GM19395 (cell line): ENCODE data around the gene FGF11.

Source experiments
- ATAC-seq: cut with Tn5 transposase; IDR thresholded peaks from one replicate; pipeline ENCODE4 v1.9.1; 2021; ENCODE audit warnings: mild to moderate bottlenecking, moderate library complexity; ENCODE audit not compliant: unreplicated experiment

The FGF11 gene

DNA sequence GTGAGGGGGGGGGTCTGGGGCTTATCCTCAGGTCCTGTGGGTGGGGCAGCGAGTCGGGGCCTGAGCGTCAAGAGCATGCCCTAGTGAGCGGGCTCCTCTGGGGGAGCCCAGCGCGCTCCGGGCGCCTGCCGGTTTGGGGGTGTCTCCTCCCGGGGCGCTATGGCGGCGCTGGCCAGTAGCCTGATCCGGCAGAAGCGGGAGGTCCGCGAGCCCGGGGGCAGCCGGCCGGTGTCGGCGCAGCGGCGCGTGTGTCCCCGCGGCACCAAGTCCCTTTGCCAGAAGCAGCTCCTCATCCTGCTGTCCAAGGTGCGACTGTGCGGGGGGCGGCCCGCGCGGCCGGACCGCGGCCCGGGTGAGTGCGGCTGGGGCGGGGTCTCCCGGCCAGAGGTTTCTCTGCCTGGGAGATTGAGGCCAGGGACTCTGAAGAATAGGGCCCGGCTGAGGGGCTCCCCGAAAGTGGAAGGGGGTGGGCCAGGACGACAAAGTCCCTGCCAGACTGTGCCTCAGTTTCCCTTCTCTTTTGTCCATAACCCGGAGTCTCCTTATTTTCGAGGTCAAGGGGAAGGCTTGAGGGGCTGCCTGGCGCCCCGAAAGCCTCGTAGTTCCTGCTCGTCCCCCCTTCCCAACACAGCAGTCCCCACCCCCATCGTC, at the start of gene FGF11:
FGF11 (plus strand) TSS at position 51 of the 651 bp plus-strand sequence; CDS start at position 160, 109 bp downstream.
- no peak for ATAC-seq

- ATAC-seq, result no peak
Measured at GRCh38 chr17:7389924-7390910, 49.1 kb upstream of the FGF11 start.

- no peak for ATAC-seq
Measured at GRCh38 chr17:7391307-7391706, 48.0 kb upstream of the FGF11 start.

DNA sequence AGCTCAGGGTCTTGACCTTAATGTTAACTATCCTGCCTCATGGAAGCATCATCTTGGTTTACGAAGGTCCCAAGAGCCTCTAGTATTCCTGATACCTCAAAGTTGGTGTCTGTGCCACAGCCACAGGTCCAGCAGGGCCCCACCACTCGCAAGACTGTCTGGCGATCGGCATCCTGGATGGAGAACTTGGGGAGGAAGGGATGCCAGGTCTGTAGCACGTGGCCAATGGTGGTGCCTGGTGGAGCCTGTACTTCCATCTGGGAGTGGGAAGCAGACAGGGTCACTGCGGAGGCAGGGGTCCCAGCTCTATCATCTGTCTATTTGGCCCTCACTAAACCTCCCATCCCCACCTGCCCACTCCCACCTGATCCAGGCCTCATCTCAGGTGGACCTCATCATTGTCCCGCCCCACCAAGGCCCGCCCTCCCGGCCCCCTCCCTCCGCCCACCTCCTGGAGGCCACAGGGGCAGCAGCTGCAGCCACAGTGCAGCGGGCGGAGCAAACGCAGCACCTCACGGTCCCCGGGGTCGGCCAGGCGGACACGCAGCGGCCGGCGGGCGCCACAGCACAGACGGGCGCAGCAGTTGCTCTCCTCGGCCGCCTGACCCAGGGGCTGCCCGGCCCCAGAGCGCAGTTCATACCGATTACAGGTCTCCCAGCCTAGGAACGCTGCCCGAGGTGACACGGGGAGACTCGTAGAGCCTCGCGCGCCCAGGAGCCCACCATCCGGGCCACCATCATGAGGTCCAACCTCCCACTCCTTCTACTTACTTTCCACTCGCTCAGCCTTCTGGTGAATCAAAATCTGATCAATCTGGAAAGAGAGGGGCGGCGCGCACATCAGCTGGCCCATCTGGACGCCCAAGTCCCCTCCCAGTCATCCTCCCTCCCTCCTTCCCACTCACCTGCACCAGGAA, 46.4 kb upstream of the FGF11 start:
- ATAC-seq, result no peak

GRCh38 chr17:7393613-7394451, 45.5 kb upstream of the FGF11 start:
- no peak for ATAC-seq

DNA sequence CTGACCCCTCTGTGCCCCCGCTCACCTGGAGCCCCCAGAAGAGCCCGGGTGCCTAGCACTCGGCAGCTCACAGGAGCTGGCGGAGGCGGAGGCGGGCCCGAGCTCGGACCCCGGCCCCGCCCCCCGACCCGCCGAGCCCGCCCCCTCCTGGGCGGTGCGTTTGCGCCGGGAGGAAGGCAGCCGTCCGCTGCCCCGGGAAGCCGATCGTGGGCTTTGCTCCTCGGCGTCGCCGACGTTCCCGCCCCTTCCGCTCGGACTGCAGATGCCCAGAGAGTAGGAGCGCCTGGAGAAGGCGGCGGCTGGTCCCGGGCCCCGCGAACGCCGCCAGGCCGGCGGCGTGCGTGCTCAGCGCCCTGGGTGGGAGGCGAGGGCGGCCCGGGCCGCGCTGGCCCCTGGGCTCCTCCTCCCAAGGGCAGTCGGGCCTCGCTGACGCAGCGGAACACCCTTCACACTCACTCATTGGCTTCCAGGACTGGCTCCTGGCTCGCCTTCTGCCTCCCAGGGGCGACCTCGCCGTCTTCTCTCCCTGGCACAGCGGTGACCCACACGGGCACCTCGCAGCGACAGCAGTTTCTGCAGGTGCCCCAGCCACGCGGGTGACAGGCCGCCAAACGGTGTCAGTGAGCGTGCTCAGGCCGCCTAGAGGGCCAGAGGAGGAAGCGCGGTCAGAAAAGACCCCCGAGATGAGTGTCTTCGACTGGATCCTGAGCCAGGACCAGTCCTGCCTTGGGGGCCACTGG, 44.7 kb upstream of the FGF11 start, which contains the start of gene PLSCR3:
PLSCR3 (minus strand) TSS at position 74 of the 740 bp plus-strand sequence. CDS start 415 bp downstream, outside the sequence.
- ATAC-seq, result no peak

DNA sequence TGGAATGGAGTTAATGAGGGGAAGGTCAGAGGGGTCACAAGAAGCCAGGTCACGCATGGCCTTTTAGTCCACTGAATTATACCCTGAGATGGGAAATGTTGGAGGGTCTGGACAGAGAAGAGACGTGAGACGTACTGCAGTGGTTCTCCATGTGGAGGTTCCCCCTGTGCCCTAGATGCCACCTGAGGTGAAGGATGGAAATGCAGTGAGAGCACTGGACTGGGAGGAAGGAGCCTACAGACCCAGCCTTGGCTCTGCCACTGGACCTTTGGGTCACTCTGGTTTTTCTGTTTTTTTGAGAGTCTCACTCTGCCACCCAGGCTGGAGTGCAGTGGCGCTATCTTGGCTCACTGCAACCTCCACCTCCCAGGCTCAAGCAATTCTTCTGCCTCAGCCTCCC, 43.2 kb upstream of the FGF11 start:
- ATAC-seq, result no peak

DNA sequence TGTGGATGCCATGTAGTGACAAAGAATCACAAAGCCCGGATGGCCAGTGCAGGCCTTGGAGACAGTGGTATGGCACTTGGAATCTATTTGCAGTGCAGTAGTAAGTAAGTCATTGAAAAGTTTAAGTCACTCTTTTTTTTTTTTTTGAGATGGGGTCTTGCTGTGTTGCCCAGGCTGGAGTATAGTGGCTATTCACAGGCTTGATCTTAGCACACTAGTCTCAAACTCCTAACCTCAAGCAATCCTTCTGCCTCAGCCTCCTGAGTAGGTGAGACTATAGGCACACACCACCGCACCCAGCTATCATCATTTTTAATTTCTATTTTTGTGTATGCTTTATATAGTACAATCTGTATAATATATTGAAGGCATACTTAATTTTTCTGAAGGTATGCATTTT, 40.7 kb upstream of the FGF11 start:
- no peak for ATAC-seq

DNA sequence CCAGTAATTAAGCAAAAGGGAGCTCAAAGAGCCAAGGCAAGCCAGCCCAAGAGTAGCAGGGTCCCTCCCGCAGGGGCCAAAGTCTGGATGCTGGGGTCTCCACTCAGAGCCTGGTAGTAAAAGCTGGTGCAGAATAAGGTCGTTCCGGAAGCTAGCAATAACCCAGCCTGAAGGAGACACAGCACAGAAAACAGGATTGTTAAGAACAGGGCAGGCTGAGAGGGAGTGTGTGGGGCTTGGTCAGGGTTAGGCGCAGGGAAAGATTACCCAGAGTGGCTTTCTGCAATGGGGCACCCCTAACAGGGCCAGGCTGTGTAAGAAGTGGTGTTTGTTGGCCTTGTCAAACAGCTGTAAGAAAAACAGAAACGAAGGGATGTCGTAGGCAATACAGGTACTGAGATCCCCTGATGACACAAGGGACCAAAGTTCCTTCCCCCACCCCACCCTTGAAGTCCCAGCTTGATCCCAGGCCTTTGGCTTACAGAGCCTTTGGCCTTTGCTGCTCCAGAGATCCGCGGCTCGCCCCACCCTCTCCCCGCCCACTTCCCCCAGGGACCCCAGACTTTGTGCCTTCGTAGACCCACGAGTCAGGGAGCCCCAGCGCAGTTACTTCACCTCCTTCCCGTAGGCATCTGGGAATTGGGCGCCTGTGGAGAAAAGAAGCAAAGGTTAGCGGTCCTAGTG, 36.1 kb upstream of the FGF11 start:
- no peak for ATAC-seq

DNA sequence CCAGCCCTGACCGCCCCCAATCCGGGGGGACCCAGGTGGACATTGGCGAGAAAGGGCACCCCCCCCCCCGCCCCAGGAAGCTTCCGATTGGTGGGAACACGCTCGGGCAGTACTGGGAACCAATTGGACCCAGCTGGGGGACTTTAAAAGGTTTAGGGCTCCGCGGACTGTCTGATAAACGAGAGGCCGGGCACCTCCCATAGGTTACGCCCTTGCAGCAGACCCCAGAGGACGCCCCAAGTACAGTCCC, 35.7 kb upstream of the FGF11 start:
- ATAC-seq, result peak; percentile 28

GRCh38 chr17:7403977-7404736, 35.2 kb upstream of the FGF11 start, which contains the start of gene TMEM256:
Gene TMEM256 (minus strand): TSS chr17:7404097. CDS start chr17:7404084, 13 bp downstream.
- ATAC-seq, result peak; percentile 88

GRCh38 chr17:7404737-7405349, 34.5 kb upstream of the FGF11 start:
- no peak for ATAC-seq

GRCh38 chr17:7405350-7406234, 33.7 kb upstream of the FGF11 start:
- no peak for ATAC-seq

- no peak for ATAC-seq
Measured at GRCh38 chr17:7406235-7406825, 33.0 kb upstream of the FGF11 start.

DNA sequence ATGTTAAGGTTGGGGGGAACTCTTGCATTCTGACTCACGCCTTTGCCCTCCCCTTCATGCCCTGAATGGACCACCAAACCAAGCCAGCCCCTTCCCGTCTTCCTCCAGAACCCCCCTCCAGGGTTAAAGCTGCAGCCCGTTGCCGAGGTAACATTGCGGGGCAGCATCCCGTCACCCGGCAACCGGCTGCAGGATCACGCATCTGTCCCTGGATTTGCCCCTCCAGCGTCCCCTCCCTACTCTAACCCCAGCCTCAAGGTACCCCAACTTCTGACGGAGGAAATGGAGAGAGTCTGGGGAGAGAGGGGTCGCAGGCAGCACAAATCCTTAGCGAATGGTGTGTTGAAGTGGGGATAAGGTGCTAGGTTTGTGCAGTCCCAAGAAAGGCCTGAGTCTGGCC, 32.2 kb upstream of the FGF11 start:
- ATAC-seq, result no peak

DNA sequence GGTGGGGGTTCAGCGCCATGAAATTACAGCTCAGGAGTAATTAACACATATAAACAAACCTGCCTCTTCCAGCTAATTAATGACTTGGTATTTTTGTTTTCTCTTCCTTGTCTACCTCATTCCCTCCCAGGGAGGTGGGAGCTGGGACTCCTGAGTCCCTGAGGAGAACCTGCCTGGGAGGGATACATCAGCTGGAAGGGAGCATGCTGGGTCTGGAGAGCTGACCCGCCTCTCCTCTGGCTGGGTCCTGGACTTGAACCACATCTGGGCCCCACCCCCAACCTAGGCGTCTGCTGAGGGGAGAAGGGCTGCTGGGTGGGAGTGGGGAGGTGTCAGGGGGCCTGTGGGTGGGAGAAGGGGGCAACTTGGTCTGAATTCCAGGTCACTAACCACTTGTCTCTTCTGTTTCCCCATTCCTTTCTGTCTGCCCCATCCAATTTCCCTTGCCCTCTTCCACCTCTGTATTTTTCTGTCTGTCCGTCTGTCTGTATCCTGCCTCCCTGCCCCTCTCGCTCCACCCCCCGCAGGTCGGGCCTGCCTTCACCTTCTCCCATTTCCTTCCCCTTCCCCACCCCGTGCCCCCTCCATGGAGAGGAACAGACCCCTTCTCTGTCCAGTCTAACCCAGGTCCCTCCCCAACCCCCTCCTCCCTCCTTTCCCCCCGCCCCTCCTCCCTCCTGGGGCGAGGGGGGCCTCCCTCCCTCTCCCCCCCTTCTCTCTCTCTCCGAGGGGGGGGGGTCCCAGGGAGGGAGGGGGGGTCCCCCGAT, 31.6 kb upstream of the FGF11 start, which contains the start of gene NLGN2:
NLGN2 (plus strand) TSS at position 361 of the 767 bp plus-strand sequence. CDS start 411 bp downstream, outside the sequence.
- ATAC-seq, result no peak
